Left ventricle myocardium superior (tissue), 1 donor: Measurements from ENCODE around the gene RPS19BP1. TPM values are rescaled to one million over a fixed set of nuclear protein-coding genes. Genes with fewer than 3 reads are reported as not detected.

Source experiments
- ATAC-seq: fragments of 200-7000 bp; cut with Tn5 transposase; one replicate; pipeline ENCODE4 v1.9.1; 2020; ENCODE audit warnings: mild to moderate bottlenecking, moderate library complexity
- DNase-seq: peaks from one replicate; pipeline ENCODE4 v3.0.0-alpha.2; 2020
- intact Hi-C: fragments of 100-400 bp; cut with micrococcal nuclease; formaldehyde crosslinking; loops from one replicate; pipeline ENCODE4 v1.11.0; 2022
- total RNA-seq: library from RNA; stranded (reverse); fragmentation: NEBNext Ultra II Directional; extraction: Animal tissue kit (Norgen Biotek cat#: 25700); gene quantifications from one replicate; pipeline ENCODE4 v1.2.1, GENCODE V29; 2021
- donor health status: DM: no; HTN: yes; CAD: no; lungs with severe emphysema.

Gene RPS19BP1
- total RNA-seq, 1 donor from 2014 or later = 58.1 TPM

DNA sequence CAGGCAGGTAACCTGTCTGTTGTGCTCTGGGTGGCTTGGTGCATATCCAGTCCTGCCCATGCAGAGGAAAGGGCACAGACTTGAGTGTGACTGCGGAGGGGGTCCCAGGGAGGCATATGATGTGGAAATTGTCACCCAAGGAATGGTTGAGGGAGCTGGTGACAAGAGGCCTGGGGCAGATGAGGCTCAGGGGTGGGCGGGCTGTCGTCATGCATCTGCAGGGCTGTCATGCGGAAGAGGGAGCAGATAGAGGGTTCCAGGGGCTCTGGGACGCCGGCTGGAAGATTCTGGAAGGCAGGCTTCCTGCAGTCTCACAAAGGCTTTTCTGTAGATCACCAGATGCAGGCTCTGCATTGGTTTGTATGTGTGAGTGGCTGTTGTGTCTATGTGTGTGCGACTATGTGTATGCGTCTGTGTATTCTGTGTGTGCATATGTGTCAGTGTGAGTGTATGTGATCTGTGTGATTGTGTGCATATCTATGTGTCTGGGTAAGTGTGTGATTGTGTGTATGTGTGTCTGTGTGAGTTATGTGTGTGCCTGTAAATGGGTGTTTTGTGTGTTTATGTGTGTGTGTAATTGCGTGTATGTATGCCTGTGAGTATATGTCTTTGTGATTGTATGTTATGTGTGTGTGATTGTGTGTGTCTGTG is 30.4 kb upstream of the RPS19BP1 start:
- no peak for DNase-seq
- intact Hi-C loops = no loop called here
- ATAC-seq = no peak

DNA sequence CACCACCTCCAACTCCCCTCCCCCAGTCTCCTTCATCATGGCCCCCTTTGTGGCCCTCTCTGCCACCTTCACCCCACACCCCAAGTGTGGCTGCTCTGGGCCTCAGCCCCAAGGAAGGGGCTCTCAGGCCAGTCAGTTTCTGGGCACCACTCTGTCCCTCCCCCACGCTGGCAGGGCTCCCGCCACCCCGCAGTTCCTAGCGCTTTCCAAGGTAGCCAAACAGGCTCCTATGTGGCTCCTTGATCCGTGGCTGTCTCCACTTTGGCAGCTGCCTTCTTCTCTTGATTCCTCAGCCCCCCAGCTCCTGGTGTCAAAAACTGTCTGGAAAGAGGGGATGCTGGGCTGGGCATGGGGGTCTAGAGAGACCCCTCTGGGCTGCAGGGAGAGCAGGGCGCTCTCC is 27.6 kb upstream of the RPS19BP1 start:
- DNase-seq = no peak
- intact Hi-C loops = no loop called here
- ATAC-seq = no peak

DNA sequence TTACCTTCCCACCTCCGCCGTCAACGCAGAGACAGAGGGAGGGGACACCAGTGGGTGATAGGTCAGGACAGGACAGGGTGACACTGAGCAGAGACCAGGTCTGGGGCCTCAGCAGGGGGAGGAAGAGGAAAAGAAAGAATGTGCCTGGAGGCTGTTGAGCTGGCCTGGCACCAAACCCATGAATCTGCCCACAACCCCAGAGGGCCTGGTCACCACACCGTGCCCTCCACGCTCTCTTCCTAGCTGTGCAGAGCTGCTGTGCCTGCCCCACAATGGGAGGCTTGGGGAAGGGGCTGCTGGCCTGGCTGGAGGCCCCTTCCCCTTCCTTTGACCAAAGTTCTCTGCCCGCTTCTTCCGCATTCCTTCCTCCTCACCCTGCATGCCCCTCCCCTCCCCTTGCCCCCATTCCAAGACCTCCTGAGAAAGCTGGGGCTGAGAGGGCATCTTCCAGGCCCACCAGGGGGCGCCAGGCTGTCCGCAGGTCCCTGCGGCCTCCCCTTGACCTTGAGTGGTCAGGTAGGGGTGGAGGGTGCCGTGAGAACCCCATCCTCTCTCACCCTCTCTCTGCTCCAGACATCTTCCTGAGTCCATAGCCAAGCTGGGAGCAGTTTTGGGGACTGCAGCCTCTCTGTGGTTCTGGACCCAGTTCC is 27.0 kb upstream of the RPS19BP1 start:
- ATAC-seq (peak; percentile 22), DNase-seq (no peak)
- intact Hi-C loops = no loop called here

DNA sequence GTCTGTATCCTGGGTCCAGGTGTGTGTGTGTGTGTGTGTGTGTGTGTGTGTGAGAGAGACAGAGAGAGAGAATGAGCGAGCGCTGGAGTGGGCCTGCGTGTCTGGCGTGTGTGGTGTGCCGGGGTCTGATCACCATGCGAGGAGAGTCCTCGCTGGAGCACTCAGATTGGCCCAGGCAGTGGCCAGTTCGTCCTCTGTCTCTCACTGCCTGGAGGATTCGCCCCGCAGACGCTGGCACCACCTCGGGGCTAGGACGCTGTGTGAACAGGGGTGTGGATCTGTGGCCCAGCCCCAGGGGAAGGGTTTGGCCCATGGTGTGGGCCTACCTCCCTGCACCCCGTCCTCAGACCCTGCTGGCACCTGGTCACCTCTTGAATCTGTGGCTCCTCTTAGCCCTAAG is 26.4 kb upstream of the RPS19BP1 start:
- intact Hi-C loops = no loop called here
- peak; percentile 25 for ATAC-seq
- DNase-seq = no peak

DNA sequence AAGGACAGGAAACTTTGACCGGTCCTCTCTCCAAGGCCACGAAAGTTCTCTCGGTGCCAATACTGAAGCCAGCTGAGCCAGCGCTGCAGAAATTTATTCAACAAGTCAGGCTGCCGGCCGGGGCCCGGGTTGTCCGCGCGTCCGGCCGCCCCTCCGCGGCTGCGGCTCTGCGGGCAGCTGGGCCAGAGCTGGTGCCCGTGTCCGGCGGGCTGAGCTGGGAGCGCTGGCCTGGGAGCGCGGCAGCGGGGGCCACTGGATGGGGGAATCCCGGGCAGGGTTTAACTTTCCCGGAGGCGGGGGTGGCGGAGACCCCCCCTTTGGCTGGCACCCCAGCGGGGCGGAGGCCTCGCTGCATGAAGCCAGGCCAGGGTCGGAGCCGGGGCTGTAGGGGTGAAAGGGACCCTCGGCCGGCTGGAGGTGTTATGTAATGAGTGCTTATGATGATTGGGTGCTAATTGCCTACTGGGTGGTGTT is 25.7 kb upstream of the RPS19BP1 start:
- ATAC-seq (no peak), DNase-seq (no peak)
- intact Hi-C loops = no loop called here

DNA sequence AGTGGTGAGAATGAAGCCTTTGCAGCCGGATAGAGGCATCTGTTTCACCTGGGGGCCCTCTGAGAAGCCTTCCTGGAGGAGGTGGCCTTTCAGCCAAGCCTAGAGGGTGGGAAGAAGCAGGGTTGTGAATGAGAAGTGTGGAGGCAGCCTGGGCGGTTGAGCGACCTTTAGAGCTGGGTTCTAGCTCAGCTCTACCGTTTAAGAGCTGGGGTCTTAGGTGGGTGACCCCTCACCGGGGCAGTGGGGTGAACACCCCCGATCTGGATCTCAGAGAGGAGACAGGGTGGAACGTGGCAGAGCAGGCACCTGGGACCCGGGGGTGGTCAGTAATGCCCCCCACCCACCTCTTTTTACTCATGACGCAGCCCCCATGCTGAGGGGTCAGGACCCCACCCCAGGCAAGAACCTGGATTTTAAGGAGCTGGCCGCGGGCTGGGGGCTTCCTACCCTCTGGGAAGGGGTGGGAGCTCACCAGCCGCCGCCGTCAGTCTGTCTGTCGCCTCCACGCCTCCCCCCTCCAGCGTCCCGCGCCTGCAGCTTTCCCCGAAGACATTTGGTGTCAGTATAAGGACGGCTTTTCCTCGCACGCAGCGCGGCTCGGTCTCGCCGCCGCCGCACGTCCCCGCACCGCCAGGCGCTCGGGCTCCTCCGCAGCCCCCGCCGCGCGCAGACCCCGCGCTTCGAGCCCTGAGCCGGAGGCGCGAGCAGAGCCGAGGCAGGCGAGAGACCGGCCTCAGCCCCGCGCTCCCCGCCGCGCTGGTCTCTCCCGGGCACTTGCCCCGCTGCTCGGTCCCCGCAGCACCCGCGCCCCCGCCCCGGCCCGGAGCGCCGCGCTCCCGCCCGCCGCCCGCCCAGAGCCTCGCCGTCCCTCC is 24.7 kb upstream of the RPS19BP1 start:
- intact Hi-C loops = no loop called here
- ATAC-seq (peak; percentile 55), DNase-seq (no peak)

DNA sequence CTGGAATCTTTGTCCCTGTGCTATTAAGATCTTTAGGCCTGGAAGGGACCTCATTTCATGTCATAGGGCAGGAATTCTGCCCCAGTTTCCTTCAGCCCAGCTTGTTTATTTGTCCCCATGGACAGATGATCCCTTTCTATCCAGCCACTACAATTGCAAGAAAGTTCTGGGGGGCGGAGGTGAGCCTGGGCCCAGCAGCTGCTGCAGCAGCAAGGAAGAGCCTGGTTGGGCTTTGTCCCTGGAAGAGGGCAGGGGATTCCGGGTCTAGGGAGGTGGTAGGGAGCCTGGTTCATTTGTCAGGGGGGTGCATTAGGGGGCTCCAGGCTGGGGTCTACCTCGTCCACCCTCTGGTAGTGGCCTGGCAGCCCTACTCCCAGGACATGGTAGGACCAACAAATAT is 21.6 kb upstream of the RPS19BP1 start:
- intact Hi-C loops = no loop called here
- ATAC-seq (no peak), DNase-seq (no peak)

DNA sequence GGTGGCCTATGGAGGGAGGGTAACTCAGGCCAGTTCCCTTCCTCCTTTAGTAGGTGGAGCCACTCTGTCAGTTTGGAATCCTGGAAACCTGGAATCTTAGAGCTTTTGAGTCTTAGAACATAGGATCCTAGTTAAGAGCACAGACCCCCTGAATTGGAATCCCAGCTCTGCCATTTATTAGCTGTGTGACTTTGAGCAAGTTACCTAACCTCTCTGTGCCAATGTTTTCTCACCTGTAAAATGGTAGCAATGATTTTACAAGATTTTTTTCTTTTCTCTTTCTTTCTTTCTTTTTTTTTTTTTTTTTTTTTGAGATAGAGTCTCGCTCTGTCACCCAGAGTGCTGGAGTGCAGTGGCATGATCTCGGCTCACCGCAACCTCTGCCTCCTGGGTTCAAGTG is 20.9 kb upstream of the RPS19BP1 start:
- ATAC-seq = no peak
- no peak for DNase-seq
- intact Hi-C loops = no loop called here

DNA sequence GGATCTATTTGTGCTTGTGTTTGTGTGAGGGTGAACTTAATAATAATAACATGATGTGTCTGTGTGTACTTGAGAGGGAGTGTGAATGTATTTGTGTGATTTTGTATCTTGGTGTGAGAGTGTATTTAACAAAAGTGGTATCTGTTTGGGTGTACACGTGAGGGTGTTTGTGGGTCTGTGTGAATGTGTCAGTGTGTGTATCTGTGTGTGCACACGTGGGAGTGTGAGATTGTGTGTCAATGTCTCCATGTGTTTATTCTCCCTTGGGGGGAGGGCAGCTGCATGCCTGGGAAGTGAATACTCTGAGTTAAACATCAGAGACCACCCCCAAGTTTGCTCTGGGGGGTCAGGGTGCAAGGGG is 15.0 kb upstream of the RPS19BP1 start:
- intact Hi-C loops = no loop called here
- DNase-seq = no peak
- no peak for ATAC-seq

DNA sequence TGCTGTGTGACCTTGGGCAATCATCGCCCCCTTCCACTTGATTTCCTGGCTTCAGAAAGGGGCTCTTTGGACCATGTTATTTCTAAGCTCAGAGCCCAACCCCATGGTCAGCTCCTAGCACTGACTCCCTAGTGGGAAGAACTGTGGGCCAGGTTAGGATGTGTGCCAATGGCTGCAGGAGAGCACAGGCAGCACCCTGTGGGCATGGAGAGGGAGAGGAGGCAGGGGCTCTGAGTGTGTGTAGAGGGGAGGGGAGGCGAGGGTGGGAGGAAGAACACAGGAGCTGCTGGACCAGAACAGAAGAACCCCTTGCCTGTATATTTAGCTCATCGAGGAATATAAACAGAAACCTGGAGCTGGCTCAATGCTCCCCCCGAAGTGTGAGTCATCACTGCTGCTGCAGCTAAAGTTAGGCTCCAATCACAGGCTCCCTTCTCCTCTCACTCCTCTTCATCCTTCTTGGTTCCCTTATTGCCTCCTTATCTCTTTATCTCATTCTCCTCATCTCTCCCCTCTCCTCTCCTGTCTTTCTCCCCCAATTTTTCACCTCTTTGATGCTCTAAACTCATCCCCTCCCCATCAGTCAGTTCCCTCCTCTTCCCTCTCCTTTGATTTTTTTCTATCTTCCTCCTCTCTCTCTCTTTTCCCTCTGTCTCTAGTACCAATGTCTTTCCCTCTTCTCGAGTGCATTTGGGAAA is 14.5 kb upstream of the RPS19BP1 start:
- DNase-seq (no peak), ATAC-seq (peak; percentile 36)
- intact Hi-C loops = no loop called here

DNA sequence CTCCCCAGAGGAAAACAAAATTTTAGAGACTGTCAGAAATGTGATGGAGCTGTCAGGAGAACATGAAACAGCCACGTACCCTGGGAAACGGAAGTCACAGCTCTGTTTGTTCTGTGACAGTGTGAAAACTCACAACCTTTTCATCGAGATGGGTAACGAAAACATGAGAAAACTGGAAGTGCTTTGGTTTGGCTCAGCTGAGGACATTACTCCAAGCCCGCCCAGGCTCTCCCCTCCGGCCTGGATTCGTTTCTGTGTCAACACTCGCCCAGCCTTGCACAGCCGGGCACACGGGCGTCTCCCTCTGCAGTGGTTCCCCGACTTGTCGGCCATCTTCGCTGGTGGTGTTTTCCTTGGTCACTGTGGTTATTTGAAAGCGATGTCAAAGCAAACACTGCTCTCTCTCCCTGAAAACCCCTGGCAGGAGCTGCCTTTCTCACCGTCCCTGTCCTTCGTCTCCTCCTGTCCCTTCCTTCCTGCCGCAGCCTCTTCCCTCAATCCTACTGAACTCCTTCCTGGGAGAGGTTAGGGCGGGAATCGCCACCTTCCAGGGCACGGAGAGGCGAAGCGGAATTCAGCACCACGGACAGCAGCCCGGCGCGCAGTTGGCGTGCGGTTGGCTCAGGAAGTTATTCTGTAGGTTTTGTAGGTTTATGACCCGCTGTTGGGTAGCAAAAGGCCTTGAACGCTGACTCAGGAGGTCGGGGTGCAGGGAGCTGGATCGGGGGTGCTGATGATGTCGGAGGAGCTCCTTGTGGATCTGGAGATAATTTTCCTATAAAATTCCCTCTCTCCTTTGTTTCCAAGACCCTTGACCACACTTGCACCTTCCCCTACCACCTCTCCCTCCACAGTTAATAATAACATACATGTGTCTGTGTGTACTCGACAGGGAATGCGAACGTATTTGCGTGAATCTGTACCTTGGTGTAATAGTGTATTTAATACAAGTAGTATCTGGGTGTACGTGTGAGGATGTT is 13.1 kb upstream of the RPS19BP1 start:
- ATAC-seq (peak; percentile 64), DNase-seq (peak; percentile 65)
- intact Hi-C loops = no loop called here

DNA sequence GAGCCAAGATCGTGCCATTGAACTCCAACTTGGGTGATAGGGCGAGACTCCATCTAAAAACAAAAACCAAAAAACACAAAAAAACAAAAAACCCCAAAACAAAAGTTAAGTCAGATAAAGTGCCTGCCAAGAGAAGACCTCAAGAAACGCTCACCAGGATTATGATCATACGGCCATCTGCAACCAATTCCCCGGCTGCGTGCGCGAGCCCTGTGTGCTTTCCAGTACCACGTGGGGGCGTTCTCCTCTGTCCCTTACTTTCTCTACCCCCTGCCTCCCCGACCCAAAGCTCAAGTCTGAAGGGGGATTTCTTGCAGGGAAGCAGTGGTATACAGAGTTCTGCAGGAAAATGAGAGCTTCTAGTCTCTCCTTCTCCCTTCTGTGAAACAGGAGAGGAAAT is 10.5 kb upstream of the RPS19BP1 start:
- intact Hi-C loops = no loop called here
- ATAC-seq (no peak), DNase-seq (no peak)

DNA sequence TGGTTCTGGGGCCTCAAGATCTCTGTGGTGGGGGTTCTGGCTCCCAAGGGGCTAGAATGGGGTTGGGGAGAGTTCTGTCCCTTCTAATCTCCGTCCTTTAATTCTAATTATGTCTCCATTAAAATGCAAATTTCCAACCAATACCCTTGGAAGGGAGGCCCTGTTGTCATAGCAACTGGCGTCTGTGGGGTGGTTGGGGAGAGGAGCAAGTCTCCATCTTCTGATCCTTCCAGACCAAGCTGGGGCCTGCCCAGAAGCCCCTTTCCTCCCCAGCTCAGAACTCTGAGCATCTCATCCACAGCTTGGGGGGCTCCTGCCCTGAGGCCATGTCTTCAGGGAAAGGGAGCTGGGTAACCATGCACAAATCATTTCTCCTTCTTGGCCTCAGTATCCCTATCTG is 5.4 kb upstream of the RPS19BP1 start:
- intact Hi-C loops = loop anchor here (10.0 kb wide), 1 partner anchor 497 kb away; no protein-coding TSS in a partner anchor
- no peak for ATAC-seq
- no peak for DNase-seq

DNA sequence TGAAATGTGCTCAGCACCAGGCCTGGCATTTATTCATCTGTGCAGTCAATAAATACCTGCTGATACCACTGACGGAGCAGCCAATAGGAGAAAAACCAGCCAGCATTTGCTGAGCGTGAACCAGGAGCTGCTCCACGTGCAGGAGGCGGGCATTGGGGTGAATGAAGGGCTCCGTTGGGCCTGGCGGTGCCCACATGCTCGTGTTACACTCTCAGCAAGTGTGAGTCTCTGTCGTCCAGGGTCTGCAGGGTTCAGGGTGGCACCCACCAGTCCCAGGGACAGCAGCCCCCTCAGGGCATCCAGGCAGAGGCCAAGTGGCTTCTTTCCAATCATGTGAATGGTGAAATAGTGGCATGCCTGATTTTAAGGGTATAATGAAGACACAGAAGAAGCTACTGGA is 4.2 kb upstream of the RPS19BP1 start:
- intact Hi-C loops = loop anchor here (10.0 kb wide), 1 partner anchor 498 kb away; no protein-coding TSS in a partner anchor
- ATAC-seq (no peak), DNase-seq (no peak)

DNA sequence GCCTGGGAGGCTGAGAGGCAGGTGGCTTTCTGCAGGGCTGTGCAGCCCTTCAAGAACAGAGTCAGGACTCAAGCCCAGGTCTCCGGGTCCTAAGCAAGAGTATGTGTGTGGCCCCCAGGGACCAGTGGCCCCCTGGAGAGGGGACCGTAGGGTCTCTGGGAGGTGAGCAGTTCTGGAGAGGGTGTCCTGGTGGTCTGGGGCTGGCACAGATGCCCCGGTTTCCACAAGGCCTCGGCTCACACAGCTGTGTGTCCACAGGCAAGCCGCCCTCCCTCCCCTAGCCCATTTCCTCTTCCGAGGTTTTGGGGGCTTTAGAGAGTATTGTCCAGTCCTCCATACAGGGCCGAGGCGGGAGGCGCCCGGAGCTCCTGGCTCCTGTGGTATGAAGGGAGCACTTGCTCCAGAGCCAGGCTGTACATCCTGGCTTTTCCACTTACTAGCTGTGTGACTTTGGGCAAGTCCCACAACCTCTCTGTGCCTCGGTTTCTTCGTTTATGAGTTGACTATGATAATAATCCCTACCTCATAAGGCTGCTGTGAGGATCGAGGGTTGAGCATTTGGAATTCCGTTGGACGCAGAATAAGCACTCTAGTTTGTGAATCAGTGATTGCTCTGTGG is 3.4 kb upstream of the RPS19BP1 start:
- DNase-seq = no peak
- ATAC-seq = no peak
- intact Hi-C loops = loop anchor here (10.0 kb wide), 1 partner anchor 499 kb away; no protein-coding TSS in a partner anchor

DNA sequence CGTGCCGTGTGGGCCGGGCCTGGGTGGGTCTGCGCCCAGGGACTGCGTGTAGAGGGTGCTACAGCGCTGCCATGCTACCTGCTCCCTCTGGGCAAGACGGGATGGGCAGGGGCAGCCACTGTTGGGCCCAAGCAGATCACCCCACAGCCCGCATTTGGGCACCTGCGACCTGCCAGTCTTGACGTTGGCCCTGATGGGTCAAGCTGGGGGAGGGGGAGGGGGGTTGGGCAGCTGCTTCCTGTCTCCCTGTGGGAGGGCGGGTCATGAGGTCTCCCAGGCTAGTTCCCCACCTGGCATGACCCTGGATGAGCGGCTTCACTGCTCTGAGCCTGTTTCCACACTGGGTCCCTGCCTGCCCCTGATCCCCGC is 2.8 kb upstream of the RPS19BP1 start:
- ATAC-seq = no peak
- DNase-seq = no peak
- intact Hi-C loops = loop anchor here (10.0 kb wide), 1 partner anchor 499 kb away; no protein-coding TSS in a partner anchor

DNA sequence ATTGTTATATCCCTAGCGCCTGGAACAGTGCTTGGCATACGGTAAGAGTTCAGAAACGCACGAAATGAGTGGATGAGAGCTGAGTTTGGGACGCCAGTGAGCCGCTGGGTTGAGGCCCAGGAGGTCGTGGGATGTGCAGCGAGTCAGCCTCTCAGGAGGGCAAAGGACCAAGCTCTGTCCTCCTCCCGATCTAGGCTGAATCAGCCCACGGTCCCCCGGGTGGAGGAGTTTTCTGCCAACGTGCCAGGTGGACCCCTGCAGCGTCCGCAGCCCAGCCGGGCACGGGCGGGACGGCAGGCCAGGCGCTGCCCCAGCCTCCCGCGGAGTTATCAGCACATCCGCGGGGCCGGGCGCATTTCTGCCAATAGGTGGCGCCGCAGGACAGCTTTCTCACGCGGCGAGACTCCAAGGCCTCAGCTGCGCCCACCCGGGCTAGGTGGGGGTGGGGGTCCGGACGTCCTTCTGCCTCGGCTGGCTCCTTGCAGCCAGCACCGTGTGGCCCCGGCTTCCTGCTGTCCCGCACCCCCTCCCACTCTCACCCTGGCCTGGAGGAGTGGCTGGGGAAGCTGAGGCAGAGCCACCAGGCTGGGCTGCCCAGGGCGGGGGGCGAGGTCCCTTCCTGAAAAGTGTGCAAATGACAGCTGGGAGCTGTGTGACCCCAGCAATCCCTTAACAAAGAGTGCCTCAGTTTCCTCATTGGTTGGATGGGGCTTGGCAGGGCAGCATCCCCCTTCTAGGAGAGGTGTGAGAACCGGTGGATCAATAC is 2.2 kb upstream of the RPS19BP1 start:
- intact Hi-C loops = loop anchor here (10.0 kb wide), 1 partner anchor 500 kb away; no protein-coding TSS in a partner anchor
- ATAC-seq (peak; percentile 34), DNase-seq (peak; percentile 93)
